Subcutaneous adipose tissue (tissue), 4 donors: ENCODE data around the gene MTMR12. TPM values are rescaled to one million over a fixed set of nuclear protein-coding genes. Genes with fewer than 3 reads are reported as not detected.

Source experiments
- small RNA-seq: library from RNA; depleted of rRNA; stranded (forward); fragments of <200 nt; gene quantifications from one replicate; pipeline ENCODE3, GENCODE V24; 2016
- total RNA-seq, 4 donors: library from RNA; depleted of rRNA; stranded (reverse); fragments of >200 nt; gene quantifications; one replicate each; pipeline ENCODE4 v1.1.0, GENCODE V29; 2016
- TF ChIP-seq, protein P1 (sequence below): fragments of 450-650 bp; IDR thresholded peaks from one replicate; pipeline ENCODE4 v1.5.1; 2016; ENCODE audit warnings: low read depth, mild to moderate bottlenecking, control low read depth, antibody characterized with exemption, moderate library complexity

The MTMR12 gene
- total RNA-seq, 4 donors from 2014 or later, result 41.8 to 96.0 (median 62.3) TPM

DNA sequence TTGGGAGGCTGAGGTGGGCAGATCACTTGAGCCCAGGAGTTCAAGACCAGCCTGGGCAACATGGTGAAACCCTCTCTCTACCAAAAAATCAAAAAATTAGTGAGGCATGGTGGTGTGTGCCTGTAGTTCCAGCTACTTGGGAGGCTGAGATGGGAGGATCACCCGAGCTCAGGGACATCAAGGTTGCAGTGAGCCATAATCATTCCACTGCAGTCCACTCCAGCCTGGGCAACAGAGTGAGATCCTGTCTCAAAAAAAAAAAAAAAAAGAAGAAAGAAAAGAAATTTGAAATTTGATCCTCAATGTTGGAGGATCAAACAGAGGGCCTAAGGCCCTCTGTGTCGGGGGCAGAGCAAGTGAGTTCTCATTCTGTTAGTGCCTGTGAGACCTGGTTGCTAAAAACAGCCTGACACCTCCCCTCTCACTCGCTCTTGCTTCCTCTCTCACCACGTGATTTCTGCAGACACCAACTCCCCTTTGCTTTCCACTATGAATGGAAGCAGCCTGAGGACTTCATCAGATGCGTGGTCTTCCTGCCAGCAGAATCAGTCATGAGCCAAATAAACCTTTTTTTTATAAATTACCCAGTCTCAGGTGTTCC is 130.2 kb downstream of the MTMR12 start:
- TF ChIP-seq, protein P1, sequence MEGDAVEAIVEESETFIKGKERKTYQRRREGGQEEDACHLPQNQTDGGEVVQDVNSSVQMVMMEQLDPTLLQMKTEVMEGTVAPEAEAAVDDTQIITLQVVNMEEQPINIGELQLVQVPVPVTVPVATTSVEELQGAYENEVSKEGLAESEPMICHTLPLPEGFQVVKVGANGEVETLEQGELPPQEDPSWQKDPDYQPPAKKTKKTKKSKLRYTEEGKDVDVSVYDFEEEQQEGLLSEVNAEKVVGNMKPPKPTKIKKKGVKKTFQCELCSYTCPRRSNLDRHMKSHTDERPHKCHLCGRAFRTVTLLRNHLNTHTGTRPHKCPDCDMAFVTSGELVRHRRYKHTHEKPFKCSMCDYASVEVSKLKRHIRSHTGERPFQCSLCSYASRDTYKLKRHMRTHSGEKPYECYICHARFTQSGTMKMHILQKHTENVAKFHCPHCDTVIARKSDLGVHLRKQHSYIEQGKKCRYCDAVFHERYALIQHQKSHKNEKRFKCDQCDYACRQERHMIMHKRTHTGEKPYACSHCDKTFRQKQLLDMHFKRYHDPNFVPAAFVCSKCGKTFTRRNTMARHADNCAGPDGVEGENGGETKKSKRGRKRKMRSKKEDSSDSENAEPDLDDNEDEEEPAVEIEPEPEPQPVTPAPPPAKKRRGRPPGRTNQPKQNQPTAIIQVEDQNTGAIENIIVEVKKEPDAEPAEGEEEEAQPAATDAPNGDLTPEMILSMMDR, result no peak

Small RNAs within 50 kb of the gene (small RNA-seq; reads per million reads assigned to genes)
- not detected for gene RNU6-1079P
- gene RNU6-378P, result not detected

Other genes with a start within 250 kb of the MTMR12 start
- gene GOLPH3, start 138.6 kb downstream of the MTMR12 start, total RNA-seq, result 100 to 1,000 TPM in 1 of 4 donors, 10 to 100 TPM in 3; 78.9 to 122 (median 87.5) TPM
- 100 to 1,000 TPM in 2 of 4 donors, 10 to 100 TPM in 2; 64.6 to 142 (median 91.8) TPM for gene ZFR, start 131.8 kb upstream of the MTMR12 start, total RNA-seq